NB4 (cell line): ENCODE measurements around the gene THBS3.
A peak's percentile ranks its signal among the peaks of the same experiment; 100 is the strongest.
"Not testable (repeated sequence)": the region's sequence is repeated elsewhere in the genome, so short reads cannot be mapped to it uniquely, and the experiment has no call there.

Experiments
- DNase-seq: peaks from one replicate; pipeline ENCODE4 v3.0.0; 2010; ENCODE audit warnings: low read depth
- H3K4me3 ChIP-seq: one replicate; pipeline ENCODE4 v1.5.1; 2011; ENCODE audit warnings: mild to moderate bottlenecking, low read depth, low read length, moderate library complexity
- CTCF ChIP-seq: IDR thresholded peaks from one replicate; pipeline ENCODE4 v1.5.1; 2012; ENCODE audit warnings: low read depth, low read length
- MAX ChIP-seq: IDR thresholded peaks from 2 replicates; pipeline ENCODE4 v1.6.1; 2011; ENCODE audit warnings: low read depth, low read length
- MYC ChIP-seq: IDR thresholded peaks from 2 replicates; pipeline ENCODE4 v1.6.1; 2011; ENCODE audit warnings: low read depth, low read length
- POLR2A ChIP-seq: IDR thresholded peaks from 2 replicates; pipeline ENCODE4 v1.6.1; 2011; ENCODE audit warnings: mild to moderate bottlenecking; ENCODE audit not compliant: insufficient read length; ENCODE audit errors: extremely low read depth

THBS3 gene

GRCh38 chr1:155247667-155248553, 40.2 kb upstream of the THBS3 start:
- H3K4me3 ChIP-seq: no peak overlapping the region
- TF ChIP-seq POLR2A: no peak
- no peak for TF ChIP-seq MYC
- TF ChIP-seq CTCF: no peak
- no peak for TF ChIP-seq MAX
- DNase-seq: no peak

- DNase-seq, H3K4me3 ChIP-seq: not testable (repeated sequence)
Observed at GRCh38 chr1:155246796-155247195, 39.1 kb upstream of the THBS3 start.

GRCh38 chr1:155245163-155245524, 37.4 kb upstream of the THBS3 start:
- TF ChIP-seq MYC (no peak), MAX (no peak), POLR2A (no peak), CTCF (no peak)
- DNase-seq: no peak
- H3K4me3 ChIP-seq: peak overlapping the region; percentile 47

GRCh38 chr1:155244368-155245162, 36.9 kb upstream of the THBS3 start:
- peak; percentile 99 for DNase-seq
- TF ChIP-seq MAX: peak; percentile 6
- TF ChIP-seq POLR2A: peak; percentile 75
- TF ChIP-seq MYC: peak; percentile 72
- TF ChIP-seq CTCF: peak; percentile 20
- peak overlapping the region; percentile 78 for H3K4me3 ChIP-seq

- peak overlapping the region; percentile 78 for H3K4me3 ChIP-seq
- DNase-seq: no peak
- TF ChIP-seq POLR2A: no peak
- TF ChIP-seq MAX: no peak
- TF ChIP-seq CTCF: no peak
- TF ChIP-seq MYC: no peak
Observed at GRCh38 chr1:155242805-155243358, 35.2 kb upstream of the THBS3 start.

- TF ChIP-seq CTCF: no peak
- TF ChIP-seq POLR2A: no peak
- TF ChIP-seq MYC: no peak
- TF ChIP-seq MAX: no peak
- peak; percentile 83 for DNase-seq
- H3K4me3 ChIP-seq: peak overlapping the region; percentile 18
Observed at GRCh38 chr1:155241841-155242264, 34.2 kb upstream of the THBS3 start.
